Keratinocyte (primary cell): ENCODE measurements around the gene SPTBN1.

Source experiments
- EZH2 ChIP-seq: IDR thresholded peaks from one replicate; pipeline ENCODE4 v1.6.1; 2012; ENCODE audit warnings: inconsistent platforms, mild to moderate bottlenecking, low read length, moderate library complexity
- TF ChIP-seq, protein P1 (sequence below), 3 experiments: IDR thresholded peaks in 1 of 3; conservative IDR thresholded peaks in 1 of 3; optimal IDR thresholded peaks in 1 of 3; 2 replicates in 2 of 3; 3 replicates in 1 of 3; pipeline versions ENCODE3 to v1.5.1; 2011; ENCODE audit warnings: low read length in 3 of 3, mild to moderate bottlenecking in 3 of 3, moderate library complexity in 2 of 3, control low read depth in 1 of 3, inconsistent platforms in 1 of 3; ENCODE audit not compliant: insufficient read depth in 2 of 3; ENCODE audit errors: extremely low read depth in 1 of 3

DNA sequence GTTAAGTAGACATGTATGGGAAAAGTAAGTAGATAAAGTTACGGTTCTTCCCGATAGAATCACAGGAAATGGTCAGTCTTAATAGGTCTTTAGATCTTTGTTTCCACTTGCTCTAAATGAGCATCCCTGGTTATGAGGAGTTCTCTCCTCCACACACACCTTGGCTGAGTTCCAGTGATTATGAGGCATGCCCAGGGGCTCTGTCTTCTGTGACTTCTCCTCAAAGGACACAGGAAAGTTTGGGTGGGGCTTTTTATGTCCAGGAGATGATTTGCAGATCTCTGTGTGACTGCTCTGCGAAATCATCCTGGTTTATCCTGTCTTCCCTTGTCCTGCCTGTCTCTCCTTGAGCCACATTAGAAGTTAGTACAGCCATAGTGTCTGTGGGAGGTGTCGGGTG, 183.5 kb downstream of the SPTBN1 start:
- TF ChIP-seq, protein P1, sequence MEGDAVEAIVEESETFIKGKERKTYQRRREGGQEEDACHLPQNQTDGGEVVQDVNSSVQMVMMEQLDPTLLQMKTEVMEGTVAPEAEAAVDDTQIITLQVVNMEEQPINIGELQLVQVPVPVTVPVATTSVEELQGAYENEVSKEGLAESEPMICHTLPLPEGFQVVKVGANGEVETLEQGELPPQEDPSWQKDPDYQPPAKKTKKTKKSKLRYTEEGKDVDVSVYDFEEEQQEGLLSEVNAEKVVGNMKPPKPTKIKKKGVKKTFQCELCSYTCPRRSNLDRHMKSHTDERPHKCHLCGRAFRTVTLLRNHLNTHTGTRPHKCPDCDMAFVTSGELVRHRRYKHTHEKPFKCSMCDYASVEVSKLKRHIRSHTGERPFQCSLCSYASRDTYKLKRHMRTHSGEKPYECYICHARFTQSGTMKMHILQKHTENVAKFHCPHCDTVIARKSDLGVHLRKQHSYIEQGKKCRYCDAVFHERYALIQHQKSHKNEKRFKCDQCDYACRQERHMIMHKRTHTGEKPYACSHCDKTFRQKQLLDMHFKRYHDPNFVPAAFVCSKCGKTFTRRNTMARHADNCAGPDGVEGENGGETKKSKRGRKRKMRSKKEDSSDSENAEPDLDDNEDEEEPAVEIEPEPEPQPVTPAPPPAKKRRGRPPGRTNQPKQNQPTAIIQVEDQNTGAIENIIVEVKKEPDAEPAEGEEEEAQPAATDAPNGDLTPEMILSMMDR (optimal IDR thresholded peaks at IDR 0.05 in 1 of 3, IDR thresholded peaks at IDR 0.05 in 1 of 3, conservative IDR thresholded peaks at IDR 0.05 in 1 of 3; ENCODE audit: extremely low read depth in 1 of 3, insufficient read depth in 2 of 3, low read length in 3 of 3): no peak
- TF ChIP-seq EZH2: no peak
